ENCODE measurements around the gene REN. TPM values are rescaled to one million over a fixed set of nuclear protein-coding genes. Genes with fewer than 3 reads are reported as not detected.

REN gene
- total and polyA plus RNA-seq, 4 donors, result 0.05 to 0.25 (median 0.15) TPM; not detected in 1

DNA sequence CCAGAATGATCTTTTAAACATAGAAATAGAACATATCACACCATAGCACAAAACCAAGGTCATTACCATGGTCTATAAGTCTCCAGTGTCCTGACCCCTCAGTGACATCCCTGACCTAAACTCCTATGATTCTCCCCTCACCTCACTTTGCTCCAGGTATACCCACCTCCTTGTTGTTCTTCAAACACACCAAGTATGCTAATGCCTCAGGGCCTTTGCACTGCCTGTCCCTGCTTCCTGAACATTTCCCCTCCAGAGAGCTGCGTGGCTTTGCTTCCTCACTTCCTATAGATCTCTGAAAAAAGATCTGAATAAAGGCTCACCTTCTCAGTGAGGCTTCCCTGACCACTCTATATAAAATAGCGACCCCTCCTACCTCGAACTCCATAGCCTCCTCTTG lies 46.6 kb upstream of the REN start:
- Histone ChIP-seq H3K27ac (ENCODE audit: low read depth in 1 of 2, low read length in 2 of 2) (peak overlapping the region; percentile 83 to 96), H3K4me1 (ENCODE audit: control insufficient read depth in 4 of 4, insufficient read depth in 4 of 4, low read length in 3 of 4) (peaks cover 12 to 34% (median 18%) of the 10 kb centered on the region in 4 donors), H3K4me3 (ENCODE audit: low read depth in 1 of 3, low read length in 3 of 3) (peak overlapping the region; percentile 64 to 74 (median 71)), H3K9me3 (ENCODE audit: control insufficient read depth in 4 of 4, low read length in 3 of 4) (no peaks in the 10 kb centered on the region), H3K36me3 (ENCODE audit: control insufficient read depth in 4 of 4, insufficient read depth in 3 of 4, low read depth in 1 of 4, low read length in 3 of 4) (peaks cover 0 to 2% (median 0%) of the 10 kb centered on the region in 4 donors), H3K27me3 (ENCODE audit: control insufficient read depth in 4 of 4, insufficient read depth in 4 of 4, low read length in 3 of 4) (no peaks in the 10 kb centered on the region), H3K9ac (ENCODE audit: low read depth in 1 of 2, low read length in 2 of 2) (peak overlapping the region in 1 of 2 donors; percentile 72)
- no peak for DNase-seq (ENCODE audit: low spot score)
- 81% methylated on average over 3 of the region's 3 CpGs for WGBS
- TF ChIP-seq YY1 (IDR thresholded peaks at IDR 0.05) (no peak), RAD21 (IDR thresholded peaks at IDR 0.05) (no peak), HNF4G (IDR thresholded peaks at IDR 0.05) (no peak), SP1 (IDR thresholded peaks at IDR 0.05) (no peak), RXRA (IDR thresholded peaks at IDR 0.05) (no peak), GABPA (IDR thresholded peaks at IDR 0.05 in 1 of 2, conservative IDR thresholded peaks at IDR 0.05 in 1 of 2) (no peak), TAF1 (conservative IDR thresholded peaks at IDR 0.05) (no peak), FOXA2 (IDR thresholded peaks at IDR 0.05) (no peak)
- TF ChIP-seq, protein P1, sequence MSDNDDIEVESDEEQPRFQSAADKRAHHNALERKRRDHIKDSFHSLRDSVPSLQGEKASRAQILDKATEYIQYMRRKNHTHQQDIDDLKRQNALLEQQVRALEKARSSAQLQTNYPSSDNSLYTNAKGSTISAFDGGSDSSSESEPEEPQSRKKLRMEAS (IDR thresholded peaks at IDR 0.05), result no peak

GRCh38 chr1:204211046-204211445 lies 44.9 kb upstream of the REN start:
- Histone ChIP-seq H3K27ac (ENCODE audit: low read depth in 1 of 2, low read length in 2 of 2) (peak overlapping the region in 1 of 2 donors; percentile 52), H3K36me3 (ENCODE audit: control insufficient read depth in 4 of 4, insufficient read depth in 3 of 4, low read depth in 1 of 4, low read length in 3 of 4) (peaks cover 0 to 2% (median 0%) of the 10 kb centered on the region in 4 donors), H3K9me3 (ENCODE audit: control insufficient read depth in 4 of 4, low read length in 3 of 4) (no peaks in the 10 kb centered on the region), H3K4me1 (ENCODE audit: control insufficient read depth in 4 of 4, insufficient read depth in 4 of 4, low read length in 3 of 4) (peaks cover 14 to 51% (median 29%) of the 10 kb centered on the region in 4 donors), H3K4me3 (ENCODE audit: low read depth in 1 of 3, low read length in 3 of 3) (no peak overlapping the region), H3K27me3 (ENCODE audit: control insufficient read depth in 4 of 4, insufficient read depth in 4 of 4, low read length in 3 of 4) (no peaks in the 10 kb centered on the region), H3K9ac (ENCODE audit: low read depth in 1 of 2, low read length in 2 of 2) (no peak overlapping the region)
- WGBS, result 76% methylated on average over 7 of the region's 7 CpGs
- TF ChIP-seq EGR1 (IDR thresholded peaks at IDR 0.05; ENCODE audit: low read depth in 2 of 2) (no peak), TAF1 (conservative IDR thresholded peaks at IDR 0.05) (no peak), SP1 (IDR thresholded peaks at IDR 0.05) (no peak), JUND (IDR thresholded peaks at IDR 0.05) (no peak), FOXA2 (IDR thresholded peaks at IDR 0.05) (no peak), RAD21 (IDR thresholded peaks at IDR 0.05) (no peak), NR2F2 (IDR thresholded peaks at IDR 0.05) (no peak), YY1 (IDR thresholded peaks at IDR 0.05) (no peak), GABPA (IDR thresholded peaks at IDR 0.05 in 1 of 2, conservative IDR thresholded peaks at IDR 0.05 in 1 of 2) (no peak)
- TF ChIP-seq, protein P1 (IDR thresholded peaks at IDR 0.05), result no peak
- TF ChIP-seq, protein P2, sequence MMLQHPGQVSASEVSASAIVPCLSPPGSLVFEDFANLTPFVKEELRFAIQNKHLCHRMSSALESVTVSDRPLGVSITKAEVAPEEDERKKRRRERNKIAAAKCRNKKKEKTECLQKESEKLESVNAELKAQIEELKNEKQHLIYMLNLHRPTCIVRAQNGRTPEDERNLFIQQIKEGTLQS (IDR thresholded peaks at IDR 0.05), result no peak
- DNase-seq (ENCODE audit: low spot score), result no peak

GRCh38 chr1:204207136-204207616 lies 41.0 kb upstream of the REN start:
- Histone ChIP-seq H3K9me3 (ENCODE audit: control insufficient read depth in 4 of 4, low read length in 3 of 4) (no peaks in the 10 kb centered on the region), H3K4me1 (ENCODE audit: control insufficient read depth in 4 of 4, insufficient read depth in 4 of 4, low read length in 3 of 4) (peaks cover 10 to 40% (median 26%) of the 10 kb centered on the region in 4 donors), H3K36me3 (ENCODE audit: control insufficient read depth in 4 of 4, insufficient read depth in 3 of 4, low read depth in 1 of 4, low read length in 3 of 4) (peaks cover 0 to 2% (median 0%) of the 10 kb centered on the region in 4 donors), H3K9ac (ENCODE audit: low read depth in 1 of 2, low read length in 2 of 2) (no peak overlapping the region), H3K27ac (ENCODE audit: low read depth in 1 of 2, low read length in 2 of 2) (no peak overlapping the region), H3K27me3 (ENCODE audit: control insufficient read depth in 4 of 4, insufficient read depth in 4 of 4, low read length in 3 of 4) (no peaks in the 10 kb centered on the region), H3K4me3 (ENCODE audit: low read depth in 1 of 3, low read length in 3 of 3) (no peak overlapping the region)
- TF ChIP-seq SP1 (IDR thresholded peaks at IDR 0.05), result no peak
- TF ChIP-seq, protein P1 (IDR thresholded peaks at IDR 0.05), result no peak
- TF ChIP-seq EGR1 (IDR thresholded peaks at IDR 0.05; ENCODE audit: low read depth in 2 of 2), result no peak
- peak; percentile 83 for TF ChIP-seq CTCF (IDR thresholded peaks at IDR 0.05; ENCODE audit: low read depth, low read length, missing input control)
- no peak for TF ChIP-seq FOXA1 (IDR thresholded peaks at IDR 0.05)
- no peak for TF ChIP-seq HNF4A (conservative IDR thresholded peaks at IDR 0.05)
- TF ChIP-seq RAD21 (IDR thresholded peaks at IDR 0.05), result peak; percentile 62 to 78
- DNase-seq (ENCODE audit: low spot score), result peak; percentile 86
- 22% methylated on average over 13 of the region's 13 CpGs for WGBS

Measured in liver (tissue), 9 donors.